Immature natural killer cell (primary cell): ENCODE results near the gene MGA. TPM values are rescaled to one million over a fixed set of nuclear protein-coding genes. Genes with fewer than 3 reads are reported as not detected.

Source experiments
- DNase-seq, 3 donors: peaks; one replicate each; pipeline ENCODE4 v3.0.0; 2022; ENCODE audit warnings: mixed read lengths in 1 of 3
- H3K27ac Mint-ChIP-seq, 6 donors: one replicate each; pipeline ENCODE4 v1.8.0; 2020; ENCODE audit warnings: mixed read lengths in 6 of 6, mild to moderate bottlenecking in 5 of 6, inconsistent platforms in 4 of 6, moderate library complexity in 3 of 6
- H3K27me3 Mint-ChIP-seq, 3 donors: one replicate each; pipeline ENCODE4 v1.8.0; 2020 to 2021; ENCODE audit warnings: low read depth in 3 of 3, mild to moderate bottlenecking in 3 of 3, mixed read lengths in 3 of 3, moderate library complexity in 3 of 3, inconsistent platforms in 1 of 3
- H3K36me3 Mint-ChIP-seq, 3 donors: one replicate each; pipeline ENCODE4 v1.8.0; 2020; ENCODE audit warnings: mixed read lengths in 3 of 3, inconsistent platforms in 2 of 3, mild to moderate bottlenecking in 2 of 3
- H3K4me1 Mint-ChIP-seq, 2 donors: one replicate each; pipeline ENCODE4 v1.8.0; 2020; ENCODE audit warnings: inconsistent platforms in 2 of 2, mild to moderate bottlenecking in 2 of 2, mixed read lengths in 2 of 2, moderate library complexity in 1 of 2
- H3K4me3 Mint-ChIP-seq, 5 donors: one replicate each; pipeline ENCODE4 v1.8.0; 2020; ENCODE audit warnings: mild to moderate bottlenecking in 5 of 5, mixed read lengths in 5 of 5, inconsistent platforms in 3 of 5, moderate library complexity in 3 of 5
- H3K9me3 Mint-ChIP-seq, 6 donors: one replicate each; pipeline ENCODE4 v1.8.0; 2020; ENCODE audit warnings: mild to moderate bottlenecking in 6 of 6, mixed read lengths in 6 of 6, inconsistent platforms in 4 of 6, moderate library complexity in 3 of 6
- polyA plus RNA-seq, 3 donors: library from polyadenylated mRNA; unstranded; fragments of 300-500 nt; fragmentation: Illumina TruSeq; gene quantifications; one replicate each; pipeline ENCODE4 v1.2.3, GENCODE V29; 2021

The MGA gene
- polyA plus RNA-seq, 3 donors from 2014 or later: 3.3 to 23.8 (median 5.9) TPM

DNA sequence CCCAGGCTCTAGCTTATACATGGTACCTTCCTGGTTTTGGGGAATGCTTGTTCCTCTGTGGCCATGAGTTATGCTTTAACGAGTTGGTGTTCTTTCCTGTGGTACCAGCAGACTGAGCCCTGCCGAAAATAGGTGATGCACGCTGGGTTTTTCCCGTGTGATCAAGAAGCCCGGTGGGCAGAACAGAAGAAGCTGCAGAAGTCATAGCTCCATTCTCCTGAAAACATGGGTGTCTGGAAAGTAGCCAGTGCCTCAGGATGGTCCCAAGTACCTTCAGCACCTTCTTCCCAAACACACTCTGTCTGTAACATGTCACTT lies 139.2 kb downstream of the MGA start:
- Mint-ChIP-seq H3K27me3 (peaks cover 0 to 3% (median 0%) of the 10 kb centered on the region in 3 donors), H3K9me3 (no peaks in the 10 kb centered on the region), H3K36me3 (peaks cover 0 to 13% (median 8%) of the 10 kb centered on the region in 3 donors), H3K27ac (no peak overlapping the region), H3K4me1 (peaks cover 8 to 23% of the 10 kb centered on the region in 2 donors), H3K4me3 (no peak overlapping the region)
- no peak for DNase-seq

GRCh38 chr15:41801185-41801584 lies 141.0 kb downstream of the MGA start:
- DNase-seq: no peak
- Mint-ChIP-seq H3K27ac (no peak overlapping the region), H3K36me3 (peaks cover 0 to 13% (median 11%) of the 10 kb centered on the region in 3 donors), H3K4me3 (no peak overlapping the region), H3K9me3 (no peaks in the 10 kb centered on the region), H3K27me3 (peaks cover 0 to 3% (median 0%) of the 10 kb centered on the region in 3 donors), H3K4me1 (peaks cover 7 to 17% of the 10 kb centered on the region in 2 donors)

GRCh38 chr15:41801850-41802455 lies 141.7 kb downstream of the MGA start:
- Mint-ChIP-seq H3K4me1 (peaks cover 5 to 11% of the 10 kb centered on the region in 2 donors), H3K4me3 (no peak overlapping the region), H3K9me3 (no peaks in the 10 kb centered on the region), H3K27me3 (peaks cover 0 to 3% (median 0%) of the 10 kb centered on the region in 3 donors), H3K36me3 (peaks cover 0 to 13% (median 11%) of the 10 kb centered on the region in 3 donors), H3K27ac (no peak overlapping the region)
- no peak for DNase-seq

DNA sequence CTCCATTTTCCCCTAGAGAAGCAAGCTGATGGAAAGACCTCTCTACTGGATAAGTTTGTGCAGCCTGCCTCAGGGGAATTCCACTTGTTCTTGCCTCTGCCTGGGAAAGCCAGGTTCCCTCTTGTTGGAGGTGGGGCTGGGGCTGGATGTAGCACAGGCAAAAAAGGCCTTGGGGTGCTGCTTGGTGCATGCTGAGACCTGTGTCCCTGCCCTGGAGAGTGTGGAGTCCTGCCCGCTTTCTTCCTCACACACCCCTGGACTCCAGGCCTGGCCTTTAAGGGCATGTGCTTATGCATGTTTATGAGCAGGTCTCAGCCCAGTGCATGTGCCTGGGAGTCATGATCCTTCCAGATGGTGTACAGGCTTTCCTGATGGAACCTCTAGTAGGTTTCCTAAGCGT lies 144.2 kb downstream of the MGA start:
- no peak overlapping the region for H3K4me3 Mint-ChIP-seq
- DNase-seq: no peak
- H3K9me3 Mint-ChIP-seq: no peaks in the 10 kb centered on the region
- peaks cover 5 to 8% of the 10 kb centered on the region in 2 donors for H3K4me1 Mint-ChIP-seq
- H3K27me3 Mint-ChIP-seq: peaks cover 0 to 6% (median 0%) of the 10 kb centered on the region in 3 donors
- no peak overlapping the region for H3K27ac Mint-ChIP-seq
- H3K36me3 Mint-ChIP-seq: peaks cover 0 to 13% (median 11%) of the 10 kb centered on the region in 3 donors

DNA sequence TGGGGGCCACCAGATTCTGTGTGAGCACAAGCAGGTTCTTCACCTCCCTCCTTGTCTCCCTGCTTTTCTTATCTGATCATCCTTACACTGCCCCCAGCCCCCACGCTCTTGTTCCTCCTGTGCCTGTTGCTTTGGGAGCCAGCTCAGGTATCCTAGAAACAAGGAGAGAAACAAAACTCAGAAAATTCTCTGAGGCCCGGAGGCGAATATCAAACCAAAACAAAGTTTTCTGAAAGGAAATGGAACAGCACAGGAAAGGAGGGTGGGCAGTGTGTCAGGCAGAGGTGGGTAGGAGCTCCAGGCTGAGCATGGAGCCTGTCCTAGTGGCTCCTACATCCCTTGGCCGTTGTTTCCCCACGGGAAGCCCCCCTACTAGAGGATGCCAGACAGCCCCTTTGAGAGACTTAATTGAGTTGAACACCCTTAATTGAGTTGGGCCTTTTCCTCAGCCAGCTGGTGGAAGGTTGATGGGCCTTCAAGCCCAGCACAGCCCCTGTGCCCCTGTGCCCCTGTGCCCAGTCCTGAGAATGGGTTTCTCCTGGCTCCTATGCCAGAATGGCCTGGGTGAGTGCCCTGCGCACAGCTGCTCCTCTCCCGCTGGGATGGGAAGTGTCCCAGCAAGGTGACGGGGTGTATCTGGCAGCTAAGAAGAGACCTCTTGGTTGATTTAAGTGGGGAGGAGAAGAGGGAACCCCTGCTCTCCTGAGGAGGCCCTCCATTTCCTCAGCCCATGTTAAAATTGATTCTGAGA lies 144.9 kb downstream of the MGA start:
- peaks cover 5 to 8% of the 10 kb centered on the region in 2 donors for H3K4me1 Mint-ChIP-seq
- no peak overlapping the region for H3K4me3 Mint-ChIP-seq
- peak overlapping the region in 2 of 6 donors; percentile 18 to 42 for H3K27ac Mint-ChIP-seq
- H3K36me3 Mint-ChIP-seq: peaks cover 0 to 10% (median 7%) of the 10 kb centered on the region in 3 donors
- H3K27me3 Mint-ChIP-seq: peaks cover 0 to 6% (median 0%) of the 10 kb centered on the region in 3 donors
- H3K9me3 Mint-ChIP-seq: no peaks in the 10 kb centered on the region
- no peak for DNase-seq

- H3K36me3 Mint-ChIP-seq: peaks cover 0 to 4% (median 3%) of the 10 kb centered on the region in 3 donors
- DNase-seq: no peak
- peaks cover 0 to 3% (median 0%) of the 10 kb centered on the region in 3 donors for H3K27me3 Mint-ChIP-seq
- H3K9me3 Mint-ChIP-seq: no peaks in the 10 kb centered on the region
- no peak overlapping the region for H3K4me3 Mint-ChIP-seq
- H3K27ac Mint-ChIP-seq: no peak overlapping the region
- H3K4me1 Mint-ChIP-seq: peaks cover 5 to 8% of the 10 kb centered on the region in 2 donors
Measured at GRCh38 chr15:41805711-41806110, 145.5 kb downstream of the MGA start.

GRCh38 chr15:41806291-41807181 lies 146.3 kb downstream of the MGA start:
- H3K27ac Mint-ChIP-seq: no peak overlapping the region
- H3K36me3 Mint-ChIP-seq: peaks cover 0 to 3% (median 0%) of the 10 kb centered on the region in 3 donors
- H3K9me3 Mint-ChIP-seq: no peaks in the 10 kb centered on the region
- H3K4me1 Mint-ChIP-seq: peaks cover 8 to 13% of the 10 kb centered on the region in 2 donors
- no peak overlapping the region for H3K4me3 Mint-ChIP-seq
- no peak for DNase-seq
- peaks cover 0 to 3% (median 0%) of the 10 kb centered on the region in 3 donors for H3K27me3 Mint-ChIP-seq

DNA sequence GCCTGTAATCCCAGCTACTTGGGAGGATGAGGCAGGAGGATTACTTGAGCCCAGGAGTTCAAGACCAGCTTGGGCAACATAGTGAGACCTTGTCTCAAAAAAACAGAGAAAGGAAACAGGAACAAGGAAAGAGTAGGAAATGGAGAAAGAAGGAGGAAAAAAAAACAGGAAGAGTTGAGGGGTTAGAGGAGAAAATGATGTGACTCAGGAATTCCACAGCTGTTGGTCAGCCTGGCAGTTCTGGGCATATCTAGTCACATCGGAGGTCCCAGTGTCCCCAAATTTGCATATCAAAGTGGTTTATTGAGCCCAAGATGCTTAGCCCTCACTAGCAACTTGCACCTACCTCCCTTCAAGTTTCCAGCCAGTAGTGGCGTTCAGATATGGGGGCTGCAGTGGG lies 148.9 kb downstream of the MGA start:
- Mint-ChIP-seq H3K27me3 (peaks cover 0 to 3% (median 2%) of the 10 kb centered on the region in 3 donors), H3K27ac (peak overlapping the region in 1 of 6 donors; percentile 85), H3K9me3 (no peaks in the 10 kb centered on the region), H3K4me1 (peaks cover 11 to 15% of the 10 kb centered on the region in 2 donors), H3K36me3 (peaks cover 5 to 11% (median 6%) of the 10 kb centered on the region in 3 donors), H3K4me3 (no peak overlapping the region)
- no peak for DNase-seq

GRCh38 chr15:41809526-41810220 lies 149.5 kb downstream of the MGA start:
- peaks cover 8 to 13% of the 10 kb centered on the region in 2 donors for H3K4me1 Mint-ChIP-seq
- no peaks in the 10 kb centered on the region for H3K9me3 Mint-ChIP-seq
- peaks cover 5 to 12% (median 10%) of the 10 kb centered on the region in 3 donors for H3K36me3 Mint-ChIP-seq
- DNase-seq: no peak
- no peak overlapping the region for H3K4me3 Mint-ChIP-seq
- H3K27me3 Mint-ChIP-seq: peaks cover 0 to 3% (median 2%) of the 10 kb centered on the region in 3 donors
- peak overlapping the region in 1 of 6 donors; percentile 11 for H3K27ac Mint-ChIP-seq

DNA sequence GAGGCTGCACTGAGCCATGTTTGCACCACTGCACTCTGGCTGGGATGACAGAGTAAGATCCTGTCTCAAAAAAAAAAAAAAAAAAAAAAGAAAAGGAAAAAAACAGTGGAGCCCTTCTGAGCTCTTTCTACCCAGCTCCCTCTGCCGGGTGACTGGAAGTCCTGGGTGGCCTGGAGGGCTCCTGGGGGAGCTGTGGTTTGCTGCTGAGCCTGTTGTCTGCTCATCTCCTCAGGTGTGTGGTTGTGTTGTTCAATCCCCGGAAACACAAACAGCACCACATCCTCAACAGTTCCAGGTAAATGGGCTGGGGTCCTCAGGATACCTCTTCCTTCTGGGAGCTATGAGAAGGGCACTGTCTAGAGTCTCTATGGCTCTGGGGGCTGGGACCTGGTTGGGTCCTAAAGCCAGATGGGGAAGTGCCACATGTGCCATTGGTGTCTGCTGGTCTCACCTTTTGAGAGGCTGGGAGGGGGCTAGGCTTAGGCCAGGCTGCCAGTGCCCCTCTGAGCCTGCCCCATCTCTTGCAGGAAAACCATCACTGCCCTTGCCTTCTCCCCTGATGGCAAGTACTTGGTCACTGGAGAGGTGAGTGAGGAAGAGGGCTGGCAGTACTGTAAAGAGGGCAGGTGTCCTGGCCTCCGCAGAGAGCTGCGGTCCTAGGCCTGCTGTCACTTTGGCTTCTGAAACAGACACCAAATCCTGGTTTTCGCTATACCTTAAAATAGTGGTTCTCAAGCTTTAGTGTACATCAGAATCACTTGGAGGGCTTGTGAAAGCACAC lies 150.6 kb downstream of the MGA start:
- DNase-seq: no peak
- Mint-ChIP-seq H3K4me1 (peaks cover 6 to 8% of the 10 kb centered on the region in 2 donors), H3K4me3 (no peak overlapping the region), H3K36me3 (peaks cover 12 to 19% (median 15%) of the 10 kb centered on the region in 3 donors), H3K27me3 (peaks cover 0 to 3% (median 2%) of the 10 kb centered on the region in 3 donors), H3K9me3 (no peaks in the 10 kb centered on the region), H3K27ac (no peak overlapping the region)

- Mint-ChIP-seq H3K36me3 (peaks cover 16 to 24% (median 16%) of the 10 kb centered on the region in 3 donors), H3K9me3 (no peaks in the 10 kb centered on the region), H3K4me3 (no peak overlapping the region), H3K4me1 (peaks cover 6 to 8% of the 10 kb centered on the region in 2 donors), H3K27me3 (peaks cover 0 to 3% (median 2%) of the 10 kb centered on the region in 3 donors), H3K27ac (peak overlapping the region in 1 of 6 donors; percentile 71)
- peak; percentile 69 to 73 (median 71) for DNase-seq
Measured at GRCh38 chr15:41811432-41812195, 151.4 kb downstream of the MGA start.

DNA sequence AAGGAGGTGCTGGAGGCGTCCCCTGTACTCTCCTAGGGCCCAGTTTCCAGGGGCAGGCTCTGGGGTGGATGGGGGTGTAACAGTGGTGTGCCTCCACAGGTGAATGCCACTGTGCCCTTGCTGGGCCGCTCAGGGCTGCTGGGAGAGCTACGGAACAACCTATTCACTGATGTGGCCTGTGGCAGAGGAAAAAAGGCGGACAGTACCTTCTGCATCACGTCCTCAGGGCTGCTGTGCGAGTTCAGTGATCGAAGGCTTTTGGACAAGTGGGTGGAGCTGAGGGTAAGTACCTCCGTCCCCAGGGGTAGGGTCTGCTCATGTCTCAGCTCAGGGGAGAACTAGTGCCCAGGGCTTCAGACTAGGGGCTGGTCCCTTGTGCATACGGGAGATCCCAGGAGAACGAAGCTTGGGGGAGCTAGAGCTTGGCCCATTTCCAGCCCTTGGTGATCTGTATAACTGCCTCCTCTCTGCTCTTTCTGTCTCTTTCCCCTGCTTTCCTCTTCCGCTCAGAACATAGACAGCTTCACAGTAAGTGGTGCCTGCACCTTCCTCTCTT lies 152.7 kb downstream of the MGA start:
- peaks cover 6 to 8% of the 10 kb centered on the region in 2 donors for H3K4me1 Mint-ChIP-seq
- H3K27me3 Mint-ChIP-seq: peaks cover 0 to 3% (median 2%) of the 10 kb centered on the region in 3 donors

More for the DNA sequence above, 152.7 kb downstream of the MGA start:
- Mint-ChIP-seq H3K27ac (no peak overlapping the region), H3K4me3 (no peak overlapping the region), H3K9me3 (no peaks in the 10 kb centered on the region), H3K36me3 (peaks cover 16 to 35% (median 16%) of the 10 kb centered on the region in 3 donors)
- no peak for DNase-seq
